Glutamatergic neuron (in vitro differentiated cells): Measurements from ENCODE around the gene BRD1. TPM values are rescaled to one million over a fixed set of nuclear protein-coding genes. Genes with fewer than 3 reads are reported as not detected.
A peak's percentile ranks its signal among the peaks of the same experiment; 100 is the strongest.

Source experiments
- DNase-seq: peaks from one replicate; pipeline ENCODE4 v3.0.0; 2022
- H3K27ac Mint-ChIP-seq: one replicate; pipeline ENCODE4 v1.8.0; 2020; ENCODE audit warnings: mild to moderate bottlenecking, mixed read lengths, inconsistent platforms; ENCODE audit not compliant: unreplicated experiment
- H3K27me3 Mint-ChIP-seq: one replicate; pipeline ENCODE4 v1.8.0; 2020; ENCODE audit warnings: mild to moderate bottlenecking, moderate library complexity, mixed read lengths, inconsistent platforms; ENCODE audit not compliant: unreplicated experiment
- H3K36me3 Mint-ChIP-seq: one replicate; pipeline ENCODE4 v1.8.0; 2020; ENCODE audit warnings: mild to moderate bottlenecking, mixed read lengths, inconsistent platforms; ENCODE audit not compliant: unreplicated experiment
- H3K4me1 Mint-ChIP-seq: one replicate; pipeline ENCODE4 v1.8.0; 2020; ENCODE audit warnings: mild to moderate bottlenecking, low read depth, mixed read lengths, inconsistent platforms; ENCODE audit not compliant: unreplicated experiment
- H3K4me3 Mint-ChIP-seq: one replicate; pipeline ENCODE4 v1.8.0; 2020; ENCODE audit warnings: mild to moderate bottlenecking, mixed read lengths, inconsistent platforms; ENCODE audit not compliant: unreplicated experiment
- H3K9me3 Mint-ChIP-seq: one replicate; pipeline ENCODE4 v1.8.0; 2020; ENCODE audit warnings: mild to moderate bottlenecking, moderate library complexity, mixed read lengths, inconsistent platforms; ENCODE audit not compliant: unreplicated experiment
- total RNA-seq: library from RNA; stranded (reverse); fragmentation: NEBNext Ultra II Directional; extraction: Animal tissue kit (Norgen Biotek cat#: 25700); gene quantifications from one replicate; pipeline ENCODE4 v1.2.1, GENCODE V29; 2021; ENCODE audit not compliant: unreplicated experiment
- TF ChIP-seq, protein P1 (sequence below): fragments of 200-600 bp; sonication (generic); IDR thresholded peaks from one replicate; pipeline ENCODE4 v1.5.0; 2021; ENCODE audit not compliant: partially characterized antibody, unreplicated experiment

Gene BRD1
- total RNA-seq, 1 donor from 2014 or later = 73.7 TPM

DNA sequence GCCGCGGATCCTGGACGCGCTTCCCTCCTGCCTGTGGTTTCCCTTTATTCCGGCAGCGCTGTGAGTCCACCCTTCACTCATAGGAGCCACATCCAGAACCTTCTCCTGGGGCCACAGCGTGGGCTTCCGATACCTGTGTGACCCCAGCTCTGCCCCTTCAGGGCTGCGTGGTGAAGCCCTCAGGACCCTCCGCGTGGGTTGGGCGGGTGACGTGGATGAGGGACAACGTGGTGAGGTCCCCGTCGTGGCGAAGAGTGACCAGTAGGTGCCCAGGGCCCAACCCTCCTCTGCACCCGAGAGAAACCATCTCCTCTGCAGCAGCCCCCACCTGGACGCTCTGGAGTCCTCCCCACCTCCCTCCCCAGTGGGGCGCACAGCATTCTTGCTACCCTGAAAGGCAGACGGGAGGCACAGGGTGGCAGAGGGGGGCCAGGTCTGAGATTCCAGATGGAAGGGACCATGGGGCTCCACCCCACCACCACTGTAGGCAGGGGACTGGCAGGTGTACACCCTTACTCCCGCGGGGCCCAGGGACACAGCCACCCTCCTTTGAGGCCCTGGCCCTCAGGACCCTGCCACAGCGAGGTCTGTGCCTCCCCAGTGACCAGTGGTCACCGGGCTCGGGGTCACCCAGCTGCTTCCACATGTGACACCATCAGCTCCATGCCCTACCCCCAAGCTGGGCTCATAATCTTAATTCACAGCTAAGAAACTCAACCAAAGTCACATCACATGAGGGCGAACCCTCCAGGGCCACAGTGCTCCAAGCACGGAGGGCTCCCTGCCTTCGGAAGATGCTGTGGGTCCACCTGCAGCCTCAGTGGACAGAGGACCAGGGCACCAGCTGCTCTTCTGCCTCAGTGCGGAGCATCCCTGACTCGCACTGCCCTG, 22.6 kb upstream of the BRD1 start:
- no peak for DNase-seq
- TF ChIP-seq, protein P1, sequence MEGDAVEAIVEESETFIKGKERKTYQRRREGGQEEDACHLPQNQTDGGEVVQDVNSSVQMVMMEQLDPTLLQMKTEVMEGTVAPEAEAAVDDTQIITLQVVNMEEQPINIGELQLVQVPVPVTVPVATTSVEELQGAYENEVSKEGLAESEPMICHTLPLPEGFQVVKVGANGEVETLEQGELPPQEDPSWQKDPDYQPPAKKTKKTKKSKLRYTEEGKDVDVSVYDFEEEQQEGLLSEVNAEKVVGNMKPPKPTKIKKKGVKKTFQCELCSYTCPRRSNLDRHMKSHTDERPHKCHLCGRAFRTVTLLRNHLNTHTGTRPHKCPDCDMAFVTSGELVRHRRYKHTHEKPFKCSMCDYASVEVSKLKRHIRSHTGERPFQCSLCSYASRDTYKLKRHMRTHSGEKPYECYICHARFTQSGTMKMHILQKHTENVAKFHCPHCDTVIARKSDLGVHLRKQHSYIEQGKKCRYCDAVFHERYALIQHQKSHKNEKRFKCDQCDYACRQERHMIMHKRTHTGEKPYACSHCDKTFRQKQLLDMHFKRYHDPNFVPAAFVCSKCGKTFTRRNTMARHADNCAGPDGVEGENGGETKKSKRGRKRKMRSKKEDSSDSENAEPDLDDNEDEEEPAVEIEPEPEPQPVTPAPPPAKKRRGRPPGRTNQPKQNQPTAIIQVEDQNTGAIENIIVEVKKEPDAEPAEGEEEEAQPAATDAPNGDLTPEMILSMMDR = no peak
- H3K36me3 Mint-ChIP-seq = no peaks in the 10 kb centered on the region
- peaks cover 12% of the 10 kb centered on the region for H3K4me1 Mint-ChIP-seq
- H3K27me3 Mint-ChIP-seq = peaks cover 27% of the 10 kb centered on the region
- H3K27ac Mint-ChIP-seq = no peak overlapping the region
- peak overlapping the region; percentile 58 for H3K4me3 Mint-ChIP-seq
- H3K9me3 Mint-ChIP-seq = peaks cover 8% of the 10 kb centered on the region

DNA sequence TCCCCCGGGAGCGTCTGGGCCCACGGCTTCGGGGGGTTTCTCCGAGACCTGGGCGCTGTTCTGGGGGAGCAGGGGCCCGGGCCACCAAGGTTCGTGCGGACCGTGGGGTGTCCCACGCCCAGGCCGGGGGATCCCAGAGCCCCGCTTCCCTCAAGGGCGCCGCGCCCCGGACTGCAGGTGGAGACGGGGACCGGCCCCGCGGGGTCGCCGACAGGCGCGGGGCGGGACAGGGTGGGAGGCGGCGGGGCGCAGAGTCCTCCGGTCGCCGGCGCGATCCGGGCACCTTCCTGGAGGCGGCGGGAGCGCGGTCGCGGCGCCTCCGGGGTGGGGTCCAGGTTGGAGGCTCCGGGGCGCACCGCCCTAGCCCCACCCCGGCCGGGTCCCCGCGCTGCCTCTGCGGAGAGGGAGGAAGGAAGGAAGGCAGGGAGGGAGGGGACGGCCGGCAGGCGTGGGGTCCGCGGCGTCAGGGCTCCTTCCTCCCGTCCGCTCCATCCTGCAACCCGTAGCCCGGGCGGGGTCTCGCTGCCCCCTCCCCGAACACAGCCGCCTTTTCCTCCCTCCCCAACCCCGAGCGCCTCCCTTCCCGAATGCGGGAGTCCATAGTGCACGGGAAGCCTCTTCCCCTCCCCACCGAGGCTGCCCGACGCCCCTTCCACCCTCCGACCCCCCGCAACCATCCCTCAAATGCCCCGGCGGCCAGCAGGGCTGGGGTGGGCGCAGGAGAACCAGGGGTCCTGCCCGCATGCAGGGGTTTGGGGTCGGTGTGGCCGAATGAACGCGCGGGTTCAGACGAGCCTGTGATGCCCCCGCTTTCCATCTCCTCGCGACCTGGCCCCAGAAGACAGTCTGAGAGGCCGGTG, 21.7 kb upstream of the BRD1 start:
- TF ChIP-seq, protein P1 = no peak
- no peak overlapping the region for H3K4me3 Mint-ChIP-seq
- DNase-seq = peak; percentile 27

DNA sequence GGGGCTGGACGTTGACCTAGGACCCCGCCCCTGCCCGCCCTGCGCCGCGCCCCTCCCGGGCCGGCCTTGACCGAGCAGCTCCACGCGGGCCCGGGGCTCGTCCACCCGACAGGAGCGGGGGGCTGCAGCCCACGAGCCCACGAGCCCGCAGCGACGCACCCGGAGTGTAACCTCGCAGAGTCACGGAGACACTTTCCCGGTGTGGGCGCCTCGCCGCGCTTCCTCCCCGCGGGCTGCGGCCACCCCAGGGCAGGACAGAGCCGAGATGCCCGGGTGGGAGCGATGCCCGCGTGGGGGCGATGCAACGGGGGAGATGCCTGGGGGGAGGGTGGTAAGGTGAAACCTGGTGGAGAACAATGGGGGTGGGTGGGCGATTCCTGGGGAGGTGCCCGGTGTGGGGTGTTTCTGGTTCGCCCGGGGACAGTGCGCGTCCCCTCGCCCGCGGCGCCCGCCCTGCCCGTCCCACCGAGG, 21.1 kb upstream of the BRD1 start:
- H3K36me3 Mint-ChIP-seq = no peaks in the 10 kb centered on the region
- H3K4me3 Mint-ChIP-seq = no peak overlapping the region
- TF ChIP-seq, protein P1 = no peak
- peaks cover 9% of the 10 kb centered on the region for H3K4me1 Mint-ChIP-seq
- no peak for DNase-seq
- peaks cover 10% of the 10 kb centered on the region for H3K9me3 Mint-ChIP-seq
- peaks cover 22% of the 10 kb centered on the region for H3K27me3 Mint-ChIP-seq
- no peak overlapping the region for H3K27ac Mint-ChIP-seq

More for the DNA sequence above, 21.7 kb upstream of the BRD1 start:
- H3K27me3 Mint-ChIP-seq = peaks cover 24% of the 10 kb centered on the region
- H3K27ac Mint-ChIP-seq = no peak overlapping the region
- no peaks in the 10 kb centered on the region for H3K36me3 Mint-ChIP-seq
- H3K4me1 Mint-ChIP-seq = peaks cover 9% of the 10 kb centered on the region
- H3K9me3 Mint-ChIP-seq = peaks cover 10% of the 10 kb centered on the region

DNA sequence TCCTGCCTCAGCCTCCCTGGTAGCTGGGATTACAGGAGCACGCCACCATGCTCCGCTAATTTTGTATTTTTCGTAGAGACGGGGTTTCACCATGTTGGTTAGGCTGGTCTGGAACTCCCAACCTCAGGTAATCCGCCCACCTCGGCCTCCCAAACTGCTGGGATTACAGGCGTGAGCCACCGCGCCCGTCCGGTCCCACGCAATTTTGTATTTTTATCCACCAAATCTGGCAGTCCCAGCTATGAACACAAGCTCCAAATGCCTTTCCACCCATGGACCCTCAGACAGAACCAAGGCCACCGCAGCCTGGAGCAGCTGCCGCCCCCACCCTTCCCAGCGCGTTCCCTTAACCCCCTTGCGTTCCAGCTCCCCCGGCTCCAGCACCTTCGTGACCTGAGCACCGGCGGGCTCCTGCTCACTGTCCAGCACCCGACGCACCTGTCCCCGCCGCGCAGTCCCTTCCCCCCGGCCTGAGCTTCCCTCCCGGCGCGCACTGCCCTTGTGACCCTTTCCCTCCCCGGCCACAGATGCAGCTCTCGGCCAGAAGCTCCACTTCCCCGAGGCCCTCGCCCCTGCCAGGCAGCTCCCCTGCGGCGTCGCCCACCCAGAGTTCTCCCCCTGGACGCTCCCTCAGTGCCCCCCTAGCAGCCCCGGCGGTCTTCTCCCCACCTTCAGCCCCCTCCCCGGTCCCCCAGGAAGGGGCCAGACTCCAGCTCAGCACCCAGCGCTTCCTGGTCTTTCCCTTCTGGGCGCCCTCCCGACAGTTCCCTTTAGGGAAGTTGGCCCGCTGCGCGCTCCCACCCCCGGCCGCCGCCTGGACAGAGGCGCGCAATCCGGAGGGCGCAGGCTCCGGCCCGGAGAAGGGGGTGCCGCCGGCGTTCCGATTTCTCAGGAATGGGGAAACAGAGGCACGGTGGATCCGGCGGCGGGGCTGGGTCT, 20.3 kb upstream of the BRD1 start:
- H3K9me3 Mint-ChIP-seq = peaks cover 10% of the 10 kb centered on the region
- H3K27me3 Mint-ChIP-seq = peaks cover 22% of the 10 kb centered on the region
- H3K4me1 Mint-ChIP-seq = peaks cover 9% of the 10 kb centered on the region
- no peak overlapping the region for H3K27ac Mint-ChIP-seq
- peak; percentile 44 for DNase-seq
- no peaks in the 10 kb centered on the region for H3K36me3 Mint-ChIP-seq
- H3K4me3 Mint-ChIP-seq = peak overlapping the region; percentile 49
- TF ChIP-seq, protein P1 = no peak
